ENCODE measurements around the gene ACTN3.

GRCh38 chr11:66568124-66568916 is 21.6 kb downstream of the ACTN3 start, which contains the start of gene CTSF:
- no peak for TF ChIP-seq STAT6 (CRISPR knock-in tag; conservative IDR thresholded peaks at IDR 0.05; ENCODE audit: low read depth)
- no peak for TF ChIP-seq CTCF (IDR thresholded peaks at IDR 0.05)
- no peak for TF ChIP-seq ZNF232 (CRISPR knock-in tag; IDR thresholded peaks at IDR 0.05)
- TF ChIP-seq TCF7 (CRISPR knock-in tag; IDR thresholded peaks at IDR 0.05; ENCODE audit: low read depth), result no peak
- TF ChIP-seq CREM (CRISPR knock-in tag; IDR thresholded peaks at IDR 0.05), result no peak
- TF ChIP-seq ZNF138 (CRISPR knock-in tag; conservative IDR thresholded peaks at IDR 0.05), result no peak
